ENCODE measurements around the gene TDRD7. TPM values are rescaled to one million over a fixed set of nuclear protein-coding genes. Genes with fewer than 3 reads are reported as not detected.

The TDRD7 gene
- polyA plus RNA-seq, 1 donor from 2014 or later = 9.7 TPM

GRCh38 chr9:97390791-97391406, 21.0 kb upstream of the TDRD7 start:
- no peaks in the 10 kb centered on the region for H3K9me3 ChIP-seq (ENCODE audit: low read length)
- H3K9me2 ChIP-seq (ENCODE audit: insufficient read depth, low read length) = no peaks in the 10 kb centered on the region
- no peaks in the 10 kb centered on the region for H4K20me1 ChIP-seq (ENCODE audit: insufficient read depth)
- H3K4me2 ChIP-seq (ENCODE audit: low read length) = no peak overlapping the region
- H3K36me3 ChIP-seq (ENCODE audit: insufficient read depth, low read length) = no peaks in the 10 kb centered on the region
- H3K27me3 ChIP-seq (ENCODE audit: insufficient read depth, low read depth, low read length) = no peaks in the 10 kb centered on the region
- H3K4me3 ChIP-seq (ENCODE audit: low read length) = no peak overlapping the region
- TF ChIP-seq CTCF (IDR thresholded peaks at IDR 0.05; ENCODE audit: poor library complexity, severe bottlenecking) (no peak), EP300 (conservative IDR thresholded peaks at IDR 0.05; ENCODE audit: poor library complexity, severe bottlenecking) (no peak), REST (IDR thresholded peaks at IDR 0.05; ENCODE audit: borderline replicate concordance) (no peak), SMC3 (conservative IDR thresholded peaks at IDR 0.05; ENCODE audit: poor library complexity) (no peak), RAD21 (conservative IDR thresholded peaks at IDR 0.05) (no peak), MXI1 (conservative IDR thresholded peaks at IDR 0.05; ENCODE audit: poor library complexity, severe bottlenecking) (no peak), EZH2 (IDR thresholded peaks at IDR 0.05; ENCODE audit: borderline replicate concordance, insufficient read depth, low read length, poor library complexity, severe bottlenecking) (no peak), POLR2AphosphoS5 (IDR thresholded peaks at IDR 0.05) (no peak), TAF1 (IDR thresholded peaks at IDR 0.05; ENCODE audit: low read depth) (no peak)
- no peaks in the 10 kb centered on the region for H3K79me2 ChIP-seq (replicated peaks; ENCODE audit: insufficient read depth, low read length)
- no peak overlapping the region for H3K27ac ChIP-seq (ENCODE audit: low read length)
- H2AFZ ChIP-seq (ENCODE audit: low read depth, low read length) = no peak overlapping the region
- H3F3A ChIP-seq (ENCODE audit: insufficient read depth, low read length, poor library complexity, severe bottlenecking) = no peaks in the 10 kb centered on the region
- no peak overlapping the region for H3K9ac ChIP-seq (ENCODE audit: low read length)

- H3K9me2 ChIP-seq (ENCODE audit: insufficient read depth, low read length) = no peaks in the 10 kb centered on the region
- H2AFZ ChIP-seq (ENCODE audit: low read depth, low read length) = no peak overlapping the region
- H3K27me3 ChIP-seq (ENCODE audit: insufficient read depth, low read depth, low read length) = no peaks in the 10 kb centered on the region
- no peaks in the 10 kb centered on the region for H4K20me1 ChIP-seq (ENCODE audit: insufficient read depth)
- no peak overlapping the region for H3K4me3 ChIP-seq (ENCODE audit: low read length)
- no peaks in the 10 kb centered on the region for H3F3A ChIP-seq (ENCODE audit: insufficient read depth, low read length, poor library complexity, severe bottlenecking)
- no peak overlapping the region for H3K27ac ChIP-seq (ENCODE audit: low read length)
- no peak overlapping the region for H3K9ac ChIP-seq (ENCODE audit: low read length)
- no peaks in the 10 kb centered on the region for H3K79me2 ChIP-seq (replicated peaks; ENCODE audit: insufficient read depth, low read length)
- H3K4me2 ChIP-seq (ENCODE audit: low read length) = no peak overlapping the region
- TF ChIP-seq EP300 (conservative IDR thresholded peaks at IDR 0.05; ENCODE audit: poor library complexity, severe bottlenecking) (no peak), MXI1 (conservative IDR thresholded peaks at IDR 0.05; ENCODE audit: poor library complexity, severe bottlenecking) (no peak), RAD21 (conservative IDR thresholded peaks at IDR 0.05) (no peak), SMC3 (conservative IDR thresholded peaks at IDR 0.05; ENCODE audit: poor library complexity) (no peak), CTCF (IDR thresholded peaks at IDR 0.05; ENCODE audit: poor library complexity, severe bottlenecking) (no peak)
- no peaks in the 10 kb centered on the region for H3K9me3 ChIP-seq (ENCODE audit: low read length)
- H3K36me3 ChIP-seq (ENCODE audit: insufficient read depth, low read length) = no peaks in the 10 kb centered on the region
These were observed 17.0 kb upstream of the TDRD7 start for GRCh38 chr9:97394881-97395280.
